Measurements from ENCODE around the gene KPNA4. TPM values are rescaled to one million over a fixed set of nuclear protein-coding genes. Genes with fewer than 3 reads are reported as not detected.

Gene KPNA4
- total and polyA plus RNA-seq, 8 donors: 47.2 to 64.2 (median 58.6) TPM

GRCh38 chr3:160598865-160599264, 33.5 kb upstream of the KPNA4 start:
- TF ChIP-seq CTCF (IDR thresholded peaks at IDR 0.05): no peak
- Histone ChIP-seq H3K27ac (no peak overlapping the region), H3K27me3 (no peaks in the 10 kb centered on the region), H3K4me3 (no peak overlapping the region), H3K36me3 (no peaks in the 10 kb centered on the region), H3K4me1 (no peaks in the 10 kb centered on the region), H3K9me3 (peaks cover 0 to 4% of the 10 kb centered on the region in 2 donors)
- DNase-seq (no peak), ATAC-seq (no peak)
- intact Hi-C loops (cut with DNase I): no loop called here

- no peak overlapping the region for H3K4me3 ChIP-seq
- no peak overlapping the region for H3K27ac ChIP-seq
- no peaks in the 10 kb centered on the region for H3K36me3 ChIP-seq
- no peak for ATAC-seq
- H3K9me3 ChIP-seq: peaks cover 0 to 31% of the 10 kb centered on the region in 2 donors
- H3K4me1 ChIP-seq: no peaks in the 10 kb centered on the region
- no peak for DNase-seq
- TF ChIP-seq CTCF (IDR thresholded peaks at IDR 0.05): no peak
- intact Hi-C loops (cut with DNase I): no loop called here
- H3K27me3 ChIP-seq: no peaks in the 10 kb centered on the region
Measured at GRCh38 chr3:160588023-160588422, 22.7 kb upstream of the KPNA4 start.

GRCh38 chr3:160587105-160587504, 21.7 kb upstream of the KPNA4 start:
- ATAC-seq: no peak
- Histone ChIP-seq H3K27ac (no peak overlapping the region), H3K9me3 (peaks cover 0 to 33% of the 10 kb centered on the region in 2 donors), H3K4me1 (no peaks in the 10 kb centered on the region), H3K4me3 (no peak overlapping the region), H3K27me3 (no peaks in the 10 kb centered on the region), H3K36me3 (no peaks in the 10 kb centered on the region)
- intact Hi-C loops (cut with DNase I): no loop called here
- DNase-seq: no peak
- TF ChIP-seq CTCF (IDR thresholded peaks at IDR 0.05): no peak

GRCh38 chr3:160586679-160587078, 21.3 kb upstream of the KPNA4 start:
- Histone ChIP-seq H3K27me3 (no peaks in the 10 kb centered on the region), H3K36me3 (no peaks in the 10 kb centered on the region), H3K9me3 (peaks cover 0 to 29% of the 10 kb centered on the region in 2 donors), H3K4me3 (no peak overlapping the region), H3K4me1 (no peaks in the 10 kb centered on the region), H3K27ac (no peak overlapping the region)
- no peak for TF ChIP-seq CTCF (IDR thresholded peaks at IDR 0.05)
- DNase-seq: no peak
- no peak for ATAC-seq
- intact Hi-C loops (cut with DNase I): no loop called here

GRCh38 chr3:160583451-160583850, 18.1 kb upstream of the KPNA4 start:
- no peak overlapping the region for H3K4me3 ChIP-seq
- no peak for DNase-seq
- no peak overlapping the region for H3K27ac ChIP-seq
- H3K27me3 ChIP-seq: no peaks in the 10 kb centered on the region
- no peak for TF ChIP-seq CTCF (IDR thresholded peaks at IDR 0.05)
- no peaks in the 10 kb centered on the region for H3K4me1 ChIP-seq
- peaks cover 0 to 23% of the 10 kb centered on the region in 2 donors for H3K9me3 ChIP-seq
- no peaks in the 10 kb centered on the region for H3K36me3 ChIP-seq
- no peak for ATAC-seq
- intact Hi-C loops (cut with DNase I): no loop called here

Measured in left lung (tissue), 10 donors.